GM12801 (cell line): ENCODE results near the gene MYO15B.

Source experiments
- TF ChIP-seq, protein P1 (sequence below): IDR thresholded peaks from one replicate; pipeline ENCODE4 v1.5.1; 2011; ENCODE audit warnings: control low read depth; ENCODE audit not compliant: insufficient read length; ENCODE audit errors: extremely low read depth

The MYO15B gene

GRCh38 chr17:75639771-75640555, 52.4 kb downstream of the MYO15B start:
- TF ChIP-seq, protein P1, sequence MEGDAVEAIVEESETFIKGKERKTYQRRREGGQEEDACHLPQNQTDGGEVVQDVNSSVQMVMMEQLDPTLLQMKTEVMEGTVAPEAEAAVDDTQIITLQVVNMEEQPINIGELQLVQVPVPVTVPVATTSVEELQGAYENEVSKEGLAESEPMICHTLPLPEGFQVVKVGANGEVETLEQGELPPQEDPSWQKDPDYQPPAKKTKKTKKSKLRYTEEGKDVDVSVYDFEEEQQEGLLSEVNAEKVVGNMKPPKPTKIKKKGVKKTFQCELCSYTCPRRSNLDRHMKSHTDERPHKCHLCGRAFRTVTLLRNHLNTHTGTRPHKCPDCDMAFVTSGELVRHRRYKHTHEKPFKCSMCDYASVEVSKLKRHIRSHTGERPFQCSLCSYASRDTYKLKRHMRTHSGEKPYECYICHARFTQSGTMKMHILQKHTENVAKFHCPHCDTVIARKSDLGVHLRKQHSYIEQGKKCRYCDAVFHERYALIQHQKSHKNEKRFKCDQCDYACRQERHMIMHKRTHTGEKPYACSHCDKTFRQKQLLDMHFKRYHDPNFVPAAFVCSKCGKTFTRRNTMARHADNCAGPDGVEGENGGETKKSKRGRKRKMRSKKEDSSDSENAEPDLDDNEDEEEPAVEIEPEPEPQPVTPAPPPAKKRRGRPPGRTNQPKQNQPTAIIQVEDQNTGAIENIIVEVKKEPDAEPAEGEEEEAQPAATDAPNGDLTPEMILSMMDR: no peak

DNA sequence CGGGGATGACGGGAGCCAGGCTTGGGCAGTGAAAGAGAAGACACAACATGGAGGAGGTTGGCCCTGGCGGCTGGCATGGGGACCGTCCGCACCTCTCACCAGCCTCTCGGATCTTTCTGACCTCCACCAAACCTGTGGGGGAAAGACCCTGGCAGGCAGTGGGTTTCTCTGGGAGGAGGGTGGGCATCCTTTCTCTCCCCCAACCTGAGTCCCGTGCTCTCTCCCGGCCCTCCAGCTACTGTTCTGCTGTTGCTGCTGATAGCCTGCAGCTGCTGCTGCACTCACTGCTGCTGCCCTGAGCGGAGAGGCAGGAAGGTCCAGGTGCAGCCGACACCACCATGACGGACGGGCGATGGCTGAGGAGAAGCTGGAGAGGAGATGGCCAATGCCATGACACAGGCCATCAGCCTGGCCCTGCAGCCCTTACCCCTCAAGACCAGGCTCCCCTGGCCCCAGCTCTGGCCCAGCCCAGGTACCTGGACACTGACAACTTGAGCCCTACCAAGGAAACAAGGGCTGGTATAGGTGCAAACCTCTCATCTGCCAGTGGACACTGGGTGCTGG, 53.0 kb downstream of the MYO15B start:
- TF ChIP-seq, protein P1: no peak

GRCh38 chr17:75641343-75641742, 53.7 kb downstream of the MYO15B start:
- TF ChIP-seq, protein P1: no peak

DNA sequence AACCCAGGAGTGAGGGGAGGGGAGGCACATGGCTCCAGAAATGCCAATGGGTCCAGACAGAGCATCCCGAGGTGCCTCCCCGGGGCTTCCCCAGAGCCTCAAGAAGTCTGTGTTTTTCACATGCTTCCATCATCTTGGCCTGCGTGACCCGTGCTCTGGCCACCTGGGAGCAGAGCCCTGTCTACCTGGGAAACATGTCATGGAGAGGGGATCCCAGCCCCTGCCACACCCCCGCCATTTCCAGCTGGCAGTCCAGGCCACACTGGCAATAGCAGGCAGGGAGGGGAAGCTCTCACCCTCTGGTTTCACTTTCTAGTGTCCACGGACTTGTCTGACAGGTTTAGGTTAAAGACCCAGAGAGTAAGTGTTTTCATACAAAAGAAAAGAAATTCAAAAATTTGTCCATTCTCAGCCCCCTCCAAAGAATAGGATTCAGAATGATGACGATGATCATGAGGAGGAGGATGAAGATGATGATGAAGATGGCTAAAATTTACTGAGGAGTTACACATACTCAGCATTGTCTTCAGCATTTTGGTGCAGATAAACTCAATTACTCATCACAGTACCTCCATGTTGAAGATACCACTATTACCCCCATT, 54.7 kb downstream of the MYO15B start:
- TF ChIP-seq, protein P1: no peak

GRCh38 chr17:75642784-75643642, 55.4 kb downstream of the MYO15B start:
- TF ChIP-seq, protein P1: no peak

- TF ChIP-seq, protein P1: no peak
These were observed 56.0 kb downstream of the MYO15B start for GRCh38 chr17:75643643-75644017.

DNA sequence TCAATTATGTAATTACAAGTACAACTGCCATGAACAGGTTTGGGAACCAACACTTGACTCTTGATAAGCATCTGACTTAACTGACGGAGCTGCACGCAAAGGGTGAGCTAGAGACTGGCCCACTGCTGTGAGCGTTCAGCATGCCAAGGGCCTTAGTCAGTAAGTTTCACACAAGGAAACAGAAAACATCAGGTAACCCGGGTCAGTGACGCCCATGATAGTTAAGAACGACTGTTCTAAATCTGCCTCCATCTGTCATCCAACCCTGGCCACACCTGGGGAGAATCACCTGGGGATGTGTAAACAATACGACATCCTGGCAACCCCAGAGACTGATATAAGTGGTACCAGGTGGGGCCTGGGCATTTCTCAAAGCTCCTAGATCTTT, 57.9 kb downstream of the MYO15B start:
- TF ChIP-seq, protein P1: no peak
